A549 (cell line): ENCODE measurements around the gene LAMA3. TPM values are rescaled to one million over a fixed set of nuclear protein-coding genes. Genes with fewer than 3 reads are reported as not detected.

Source experiments
- ATAC-seq, 2 experiments: fragments of 200-7000 bp in 1 of 2; fragments of >200 bp in 1 of 2; cut with Nextera tagmentation in 1 of 2; cut with Tn5 transposase in 1 of 2; 3 replicates each; pipeline versions ENCODE4 v1.8.0 to v1.9.1; 2018 to 2020; ENCODE audit warnings: mild to moderate bottlenecking in 1 of 2, moderate library complexity in 1 of 2
- CTCF ChIA-PET: fragments of 300-600 bp; sonication (Branson Sonifier 250); formaldehyde crosslinking; extraction: SDS; loops from one replicate; lab custom pipeline; 2021; ENCODE audit warnings: antibody characterized with exemption, inconsistent platforms; lab: Yijun Ruan, JAX
- POLR2A ChIA-PET: fragments of 350-600 bp; formaldehyde crosslinking; extraction: SDS; loops from one replicate; lab custom pipeline; 2021; ENCODE audit warnings: antibody characterized with exemption, inconsistent platforms; lab: Yijun Ruan, JAX
- DNase-seq, 2 experiments: peaks; one replicate each; pipeline versions ENCODE4 v3.0.0 to v3.0.0-alpha.2; 2011 to 2016; ENCODE audit warnings: low read depth in 1 of 2, low spot score in 1 of 2
- FAIRE-seq: peaks from 2 replicates; lab custom pipeline; 2011; peaks lifted over from hg19 to GRCh38; lab: Jason Lieb, UNC
- H3K27ac ChIP-seq, 2 experiments: fragments of >200 bp; sonication (Bioruptor Twin); formaldehyde crosslinking; 3 replicates each; pipeline ENCODE4 v1.5.1; 2016 to 2017
- H3K4me1 ChIP-seq: fragments of >200 bp; sonication (Bioruptor Twin); formaldehyde crosslinking; 3 replicates; pipeline ENCODE4 v1.6.1; 2016
- H3K4me2 ChIP-seq: fragments of >200 bp; sonication (Bioruptor Twin); formaldehyde crosslinking; 3 replicates; pipeline ENCODE4 v1.6.1; 2016
- H3K4me3 ChIP-seq: fragments of >200 bp; sonication (Bioruptor Twin); formaldehyde crosslinking; 3 replicates; pipeline ENCODE4 v1.5.1; 2016
- H3K9me3 ChIP-seq: fragments of >200 bp; sonication (Bioruptor Twin); formaldehyde crosslinking; 3 replicates; pipeline ENCODE4 v1.6.1; 2016
- ATOH8 ChIP-seq: fragments of 250-450 bp; sonication (Bioruptor Pico); IDR thresholded peaks from 2 replicates; pipeline ENCODE4 v1.5.0; 2020; ENCODE audit warnings: low read depth, mild to moderate bottlenecking, moderate library complexity
- BHLHE40 ChIP-seq: IDR thresholded peaks from 2 replicates; pipeline ENCODE4 v1.6.1; 2012; ENCODE audit warnings: low read depth, low read length, inconsistent platforms
- CBX2 ChIP-seq: fragments of 200-600 bp; sonication (generic); IDR thresholded peaks from 2 replicates; pipeline ENCODE4 v1.6.1; 2016; ENCODE audit warnings: low read depth, mild to moderate bottlenecking, borderline replicate concordance
- CBX8 ChIP-seq: fragments of 200-600 bp; sonication (generic); IDR thresholded peaks from 2 replicates; pipeline ENCODE4 v1.6.1; 2016
- CEBPB ChIP-seq, 2 experiments: fragments of >200 bp in 1 of 2; sonication (Bioruptor Twin) in 1 of 2; formaldehyde crosslinking in 1 of 2; IDR thresholded peaks; 2 replicates each; pipeline ENCODE4 v1.6.1; 2012 to 2016
- E2F6 ChIP-seq: IDR thresholded peaks from 2 replicates; pipeline ENCODE4 v1.6.1; 2012; ENCODE audit warnings: low read depth, borderline replicate concordance
- ESRRA ChIP-seq: fragments of 150-350 bp; IDR thresholded peaks from 2 replicates; pipeline ENCODE4 v1.6.1; 2014; ENCODE audit warnings: mild to moderate bottlenecking, low read length, borderline replicate concordance
- HDAC2 ChIP-seq: fragments of 200-600 bp; sonication (generic); IDR thresholded peaks from 2 replicates; pipeline ENCODE4 v1.6.1; 2016
- HEYL ChIP-seq: fragments of 250-450 bp; sonication (Bioruptor Pico); IDR thresholded peaks from 2 replicates; pipeline ENCODE4 v1.8.0; 2021; ENCODE audit warnings: mild to moderate bottlenecking, moderate library complexity
- HOXB13 ChIP-seq: fragments of 250-450 bp; sonication (Bioruptor Pico); IDR thresholded peaks from 2 replicates; pipeline ENCODE4 v1.5.0; 2020; ENCODE audit warnings: low read depth, mild to moderate bottlenecking, moderate library complexity
- JUNB ChIP-seq: fragments of >200 bp; sonication (Bioruptor Twin); formaldehyde crosslinking; IDR thresholded peaks from 2 replicates; pipeline ENCODE4 v1.6.1; 2016
- KDM1A ChIP-seq: fragments of 200-600 bp; sonication (generic); IDR thresholded peaks from 2 replicates; pipeline ENCODE4 v1.6.1; 2016; ENCODE audit warnings: low read depth, mild to moderate bottlenecking
- MAZ ChIP-seq: fragments of 150-350 bp; IDR thresholded peaks from 2 replicates; pipeline ENCODE4 v1.6.1; 2014; ENCODE audit warnings: antibody characterized with exemption, low read depth, low read length, borderline replicate concordance
- MYC ChIP-seq: IDR thresholded peaks from 2 replicates; pipeline ENCODE4 v1.6.1; 2012; ENCODE audit warnings: mild to moderate bottlenecking, inconsistent platforms, low read length, improper control_type of control experiment, borderline replicate concordance
- RAD21 ChIP-seq, 2 experiments: fragments of >200 bp in 1 of 2; sonication (Bioruptor Twin) in 1 of 2; formaldehyde crosslinking in 1 of 2; IDR thresholded peaks in 1 of 2; conservative IDR thresholded peaks in 1 of 2; 2 replicates in 1 of 2; 3 replicates in 1 of 2; pipeline ENCODE4 v1.6.1; 2012 to 2018; ENCODE audit warnings: inconsistent platforms in 1 of 2
- RCOR1 ChIP-seq: fragments of 150-350 bp; IDR thresholded peaks from 2 replicates; pipeline ENCODE4 v1.6.1; 2014; ENCODE audit warnings: antibody characterized with exemption, low read length, low read depth
- RNF2 ChIP-seq: fragments of 200-600 bp; sonication (generic); IDR thresholded peaks from 2 replicates; pipeline ENCODE4 v1.6.1; 2016; ENCODE audit warnings: low read depth, mild to moderate bottlenecking, antibody characterized with exemption, moderate library complexity, borderline replicate concordance
- SMC3 ChIP-seq: fragments of >200 bp; sonication (Bioruptor Twin); formaldehyde crosslinking; IDR thresholded peaks from 3 replicates; pipeline ENCODE4 v1.6.1; 2018; ENCODE audit warnings: inconsistent platforms
- SREBF2 ChIP-seq: fragments of 450-650 bp; IDR thresholded peaks from 2 replicates; pipeline ENCODE4 v1.6.1; 2014; ENCODE audit warnings: mild to moderate bottlenecking, moderate library complexity
- TP53 ChIP-seq: fragments of 250-450 bp; sonication (Bioruptor Pico); IDR thresholded peaks from 2 replicates; pipeline ENCODE4 v1.5.0; 2021; ENCODE audit warnings: mild to moderate bottlenecking, moderate library complexity
- ZFP36 ChIP-seq: fragments of 450-650 bp; IDR thresholded peaks from 2 replicates; pipeline ENCODE4 v1.6.1; 2014; ENCODE audit warnings: borderline replicate concordance; ENCODE audit not compliant: partially characterized antibody
- ZSCAN20 ChIP-seq: fragments of 250-450 bp; sonication (Bioruptor Pico); IDR thresholded peaks from 2 replicates; pipeline ENCODE4 v1.8.0; 2022; ENCODE audit warnings: mild to moderate bottlenecking, moderate library complexity
- WGBS: methylation state at CpG from one replicate; pipeline ENCODE4 v1.1.6; 2017; ENCODE audit errors: missing lambda C conversion rate; 5-methylcytosine and 5-hydroxymethylcytosine counted together
- polyA plus RNA-seq, 4 experiments: library from polyadenylated mRNA; depleted of rRNA in 3 of 4; stranded (reverse); fragments of >200 nt; fragmentation: RNase III in 1 of 4; extraction: RNeasy Plus Mini Kit Qiagen cat#74134 plus additional on column Dnase treatment in 1 of 4; gene quantifications; 2 replicates in 3 of 4; 3 replicates in 1 of 4; pipeline ENCODE4 v1.2.3, GENCODE V29; 2011 to 2017
- TF ChIP-seq, protein P1 (sequence below): fragments of 450-650 bp; IDR thresholded peaks from 2 replicates; pipeline ENCODE4 v1.6.1; 2014; ENCODE audit warnings: antibody characterized with exemption
- TF ChIP-seq, protein P2 (sequence below): fragments of 250-450 bp; sonication (Bioruptor Pico); IDR thresholded peaks from 2 replicates; pipeline ENCODE4 v1.5.0; 2021; ENCODE audit warnings: mild to moderate bottlenecking, moderate library complexity, borderline replicate concordance
- TF ChIP-seq, protein P3 (sequence below): fragments of >200 bp; sonication (Bioruptor Twin); formaldehyde crosslinking; IDR thresholded peaks from 2 replicates; pipeline ENCODE4 v1.6.1; 2016
- TF ChIP-seq, protein P4 (sequence below): fragments of >200 bp; sonication (Bioruptor Twin); formaldehyde crosslinking; IDR thresholded peaks from 3 replicates; pipeline ENCODE4 v1.6.1; 2016

LAMA3 gene
- polyA plus RNA-seq, 2 of the 4 experiments (the other 2 are of a cell fraction), result 18.2 to 31.0 TPM

DNA sequence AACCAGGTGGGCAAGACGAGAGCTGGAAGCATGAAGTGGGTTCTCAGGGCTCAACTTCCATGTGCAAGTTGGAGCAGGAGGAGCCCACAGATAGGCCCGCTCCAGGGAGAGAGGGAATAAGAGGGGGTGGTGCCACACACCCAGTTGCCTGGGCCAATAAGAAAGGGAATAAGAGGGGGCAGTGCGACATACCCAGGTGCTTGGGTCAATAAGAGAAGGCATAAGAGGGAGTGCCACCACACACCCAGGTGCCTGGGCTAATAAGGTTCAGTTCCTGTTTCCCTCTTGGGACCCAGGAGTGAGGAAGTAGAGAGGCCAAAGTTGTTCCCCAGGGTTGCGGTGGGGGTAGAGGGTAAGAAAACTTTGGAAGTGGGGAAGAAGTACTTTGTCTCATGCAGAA, 127.5 kb downstream of the LAMA3 start:
- no peak for FAIRE-seq
- POLR2A ChIA-PET, result interaction anchor here (0.7 kb wide), 1 partner anchor 259 kb away, joined by 3 read pairs; no protein-coding TSS in a partner anchor

DNA sequence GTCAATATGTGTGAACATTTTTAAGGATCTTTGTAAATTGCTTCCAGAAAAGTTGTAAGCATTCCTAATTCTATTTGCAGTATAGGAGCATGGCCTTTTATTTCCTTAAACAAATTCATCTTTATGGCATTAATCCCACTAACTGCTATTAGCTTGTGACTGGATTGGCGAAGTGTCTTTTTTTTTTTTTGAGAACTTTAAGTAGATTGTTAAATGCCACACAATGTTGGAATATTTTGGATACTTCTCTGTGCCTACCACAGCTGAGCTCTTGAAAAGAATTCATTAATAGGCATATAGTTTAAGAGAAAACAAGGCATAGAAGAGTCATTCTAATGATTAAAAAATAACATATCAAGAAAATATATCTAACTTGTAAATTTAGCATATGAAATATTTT, 129.7 kb downstream of the LAMA3 start:
- H3K4me3 ChIP-seq, result no peak overlapping the region
- no peak overlapping the region for H3K4me2 ChIP-seq
- H3K4me1 ChIP-seq, result no peaks in the 10 kb centered on the region
- 96% methylated on average over 1 of the region's 1 CpG for WGBS
- DNase-seq (no peak), ATAC-seq (no peak), FAIRE-seq (no peak)
- H3K27ac ChIP-seq, result no peak overlapping the region
- TF ChIP-seq BHLHE40 (no peak), RAD21 (conservative IDR thresholded peaks at IDR 0.05 in 1 of 2, IDR thresholded peaks at IDR 0.05 in 1 of 2) (no peak), CEBPB (IDR thresholded peaks at IDR 0.05) (no peak), ESRRA (no peak), RCOR1 (no peak), ZFP36 (no peak), E2F6 (no peak)
- TF ChIP-seq, protein P1, sequence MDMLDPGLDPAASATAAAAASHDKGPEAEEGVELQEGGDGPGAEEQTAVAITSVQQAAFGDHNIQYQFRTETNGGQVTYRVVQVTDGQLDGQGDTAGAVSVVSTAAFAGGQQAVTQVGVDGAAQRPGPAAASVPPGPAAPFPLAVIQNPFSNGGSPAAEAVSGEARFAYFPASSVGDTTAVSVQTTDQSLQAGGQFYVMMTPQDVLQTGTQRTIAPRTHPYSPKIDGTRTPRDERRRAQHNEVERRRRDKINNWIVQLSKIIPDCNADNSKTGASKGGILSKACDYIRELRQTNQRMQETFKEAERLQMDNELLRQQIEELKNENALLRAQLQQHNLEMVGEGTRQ, result no peak
- TF ChIP-seq, protein P2, sequence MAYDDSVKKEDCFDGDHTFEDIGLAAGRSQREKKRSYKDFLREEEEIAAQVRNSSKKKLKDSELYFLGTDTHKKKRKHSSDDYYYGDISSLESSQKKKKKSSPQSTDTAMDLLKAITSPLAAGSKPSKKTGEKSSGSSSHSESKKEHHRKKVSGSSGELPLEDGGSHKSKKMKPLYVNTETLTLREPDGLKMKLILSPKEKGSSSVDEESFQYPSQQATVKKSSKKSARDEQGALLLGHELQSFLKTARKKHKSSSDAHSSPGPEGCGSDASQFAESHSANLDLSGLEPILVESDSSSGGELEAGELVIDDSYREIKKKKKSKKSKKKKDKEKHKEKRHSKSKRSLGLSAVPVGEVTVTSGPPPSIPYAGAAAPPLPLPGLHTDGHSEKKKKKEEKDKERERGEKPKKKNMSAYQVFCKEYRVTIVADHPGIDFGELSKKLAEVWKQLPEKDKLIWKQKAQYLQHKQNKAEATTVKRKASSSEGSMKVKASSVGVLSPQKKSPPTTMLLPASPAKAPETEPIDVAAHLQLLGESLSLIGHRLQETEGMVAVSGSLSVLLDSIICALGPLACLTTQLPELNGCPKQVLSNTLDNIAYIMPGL (CRISPR knock-in tag), result no peak
- ChIA-PET POLR2A (no interaction called here), CTCF (no interaction called here)
- H3K9me3 ChIP-seq, result no peaks in the 10 kb centered on the region

More for the DNA sequence above, 127.5 kb downstream of the LAMA3 start:
- Histone ChIP-seq H3K4me2 (no peak overlapping the region), H3K4me3 (no peak overlapping the region), H3K9me3 (no peaks in the 10 kb centered on the region), H3K4me1 (no peaks in the 10 kb centered on the region), H3K27ac (no peak overlapping the region)
- ATAC-seq (no peak), DNase-seq (no peak)
- CTCF ChIA-PET, result no interaction called here
- TF ChIP-seq ZSCAN20 (CRISPR knock-in tag) (no peak), MYC (no peak), HDAC2 (no peak), E2F6 (no peak), RNF2 (no peak), JUNB (no peak), TP53 (CRISPR knock-in tag) (no peak), HEYL (CRISPR knock-in tag) (no peak), CBX8 (no peak), MAZ (no peak), KDM1A (no peak), CBX2 (no peak), ATOH8 (CRISPR knock-in tag) (no peak), HOXB13 (CRISPR knock-in tag) (no peak), SREBF2 (no peak), ZFP36 (no peak), SMC3 (no peak)
- TF ChIP-seq, protein P1, result no peak
- TF ChIP-seq, protein P3, sequence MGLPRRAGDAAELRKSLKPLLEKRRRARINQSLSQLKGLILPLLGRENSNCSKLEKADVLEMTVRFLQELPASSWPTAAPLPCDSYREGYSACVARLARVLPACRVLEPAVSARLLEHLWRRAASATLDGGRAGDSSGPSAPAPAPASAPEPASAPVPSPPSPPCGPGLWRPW, result no peak
- TF ChIP-seq, protein P4, sequence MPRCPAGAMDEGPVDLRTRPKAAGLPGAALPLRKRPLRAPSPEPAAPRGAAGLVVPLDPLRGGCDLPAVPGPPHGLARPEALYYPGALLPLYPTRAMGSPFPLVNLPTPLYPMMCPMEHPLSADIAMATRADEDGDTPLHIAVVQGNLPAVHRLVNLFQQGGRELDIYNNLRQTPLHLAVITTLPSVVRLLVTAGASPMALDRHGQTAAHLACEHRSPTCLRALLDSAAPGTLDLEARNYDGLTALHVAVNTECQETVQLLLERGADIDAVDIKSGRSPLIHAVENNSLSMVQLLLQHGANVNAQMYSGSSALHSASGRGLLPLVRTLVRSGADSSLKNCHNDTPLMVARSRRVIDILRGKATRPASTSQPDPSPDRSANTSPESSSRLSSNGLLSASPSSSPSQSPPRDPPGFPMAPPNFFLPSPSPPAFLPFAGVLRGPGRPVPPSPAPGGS, result no peak
- 88% methylated on average over 4 of the region's 4 CpGs for WGBS
